Smooth muscle cell (in vitro differentiated cells): ENCODE results near the gene DEFB126. TPM values are rescaled to one million over a fixed set of nuclear protein-coding genes. Genes with fewer than 3 reads are reported as not detected.
"Not testable (repeated sequence)": the region's sequence is repeated elsewhere in the genome, so short reads cannot be mapped to it uniquely, and the experiment has no call there.

Experiments
- DNase-seq: peaks from one replicate; lab custom pipeline; 2025; ENCODE audit not compliant: unreplicated experiment; lab: John Stamatoyannopoulos, UW
- H2AFZ ChIP-seq: fragments of 200-600 bp; sonication (generic); 2 replicates; pipeline ENCODE4 v1.6.0; 2016; ENCODE audit warnings: antibody characterized with exemption, low read depth, mild to moderate bottlenecking
- H3F3A ChIP-seq: fragments of 200-600 bp; sonication (generic); 2 replicates; pipeline ENCODE4 v1.6.0; 2017; ENCODE audit warnings: antibody characterized with exemption, low read depth
- H3K27ac ChIP-seq: fragments of 200-600 bp; sonication (generic); 2 replicates; pipeline ENCODE4 v1.5.1; 2016; ENCODE audit warnings: low read depth, mild to moderate bottlenecking
- H3K27me3 ChIP-seq: fragments of 200-600 bp; sonication (generic); 2 replicates; pipeline ENCODE4 v1.6.1; 2016; ENCODE audit warnings: low read depth, mild to moderate bottlenecking
- H3K36me3 ChIP-seq: fragments of 200-600 bp; sonication (generic); 2 replicates; pipeline ENCODE4 v1.5.1; 2016; ENCODE audit warnings: low read depth
- H3K4me1 ChIP-seq: fragments of 200-600 bp; sonication (generic); 2 replicates; pipeline ENCODE4 v1.5.1; 2016; ENCODE audit warnings: low read depth
- H3K4me2 ChIP-seq: fragments of 200-600 bp; sonication (generic); 2 replicates; pipeline ENCODE4 v1.6.0; 2016; ENCODE audit warnings: mild to moderate bottlenecking
- H3K4me3 ChIP-seq: fragments of 200-600 bp; sonication (generic); 2 replicates; pipeline ENCODE4 v1.5.1; 2016; ENCODE audit warnings: mild to moderate bottlenecking
- H3K79me2 ChIP-seq: fragments of 200-600 bp; sonication (generic); 2 replicates; pipeline ENCODE4 v1.6.0; 2016; ENCODE audit warnings: low read depth, mild to moderate bottlenecking
- H3K9ac ChIP-seq: fragments of 200-600 bp; sonication (generic); 2 replicates; pipeline ENCODE4 v1.6.0; 2016; ENCODE audit warnings: low read depth
- H3K9me3 ChIP-seq: fragments of 200-600 bp; sonication (generic); replicated peaks from 2 replicates; pipeline ENCODE4 v1.5.1; 2016; ENCODE audit warnings: low read depth
- H4K20me1 ChIP-seq: fragments of 200-600 bp; sonication (generic); 2 replicates; pipeline ENCODE4 v1.6.0; 2016; ENCODE audit warnings: low read depth
- WGBS: methylation state at CpG from one replicate; pipeline ENCODE4 v1.1.7; 2016; ENCODE audit warnings: low lambda C conversion rate; 5-methylcytosine and 5-hydroxymethylcytosine counted together
- polyA plus RNA-seq: library from polyadenylated mRNA; unstranded; fragments of >200 nt; fragmentation: Nextera tagmentation; extraction: Ambion mirVana; gene quantifications from 2 replicates; pipeline ENCODE4 v1.2.1, GENCODE V29; 2016
- total RNA-seq: library from RNA; depleted of rRNA; stranded (reverse); fragments of >200 nt; gene quantifications from 2 replicates; pipeline ENCODE4 v1.2.3, GENCODE V29; 2014
- TF ChIP-seq, protein P1 (sequence below): fragments of 200-600 bp; sonication (generic); IDR thresholded peaks from 2 replicates; pipeline ENCODE4 v1.5.1; 2017; ENCODE audit warnings: borderline replicate concordance, mild to moderate bottlenecking, antibody characterized with exemption; ENCODE audit not compliant: insufficient read depth, poor library complexity, severe bottlenecking

DEFB126 gene, protein sequence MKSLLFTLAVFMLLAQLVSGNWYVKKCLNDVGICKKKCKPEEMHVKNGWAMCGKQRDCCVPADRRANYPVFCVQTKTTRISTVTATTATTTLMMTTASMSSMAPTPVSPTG
- total RNA-seq (not detected in 2 replicates), polyA plus RNA-seq (not detected in 2 replicates)

- Histone ChIP-seq H3K4me3 (no peak within 1 kb of the TSS), H3K4me2 (no peak within 1 kb of the TSS), H3K79me2 (no peaks in the 10 kb centered on the region), H3K27me3 (no peaks in the 10 kb centered on the region), H3K27ac (no peak within 1 kb of the TSS), H4K20me1 (no peaks in the 10 kb centered on the region), H3F3A (no peaks in the 10 kb centered on the region), H3K9me3 (no peaks in the 10 kb centered on the region), H2AFZ (no peak within 1 kb of the TSS), H3K4me1 (no peaks in the 10 kb centered on the region), H3K36me3 (no peaks in the 10 kb centered on the region), H3K9ac (no peak within 1 kb of the TSS)
- WGBS = 21% methylated on average over 1 of the region's 1 CpG
- TF ChIP-seq, protein P1, sequence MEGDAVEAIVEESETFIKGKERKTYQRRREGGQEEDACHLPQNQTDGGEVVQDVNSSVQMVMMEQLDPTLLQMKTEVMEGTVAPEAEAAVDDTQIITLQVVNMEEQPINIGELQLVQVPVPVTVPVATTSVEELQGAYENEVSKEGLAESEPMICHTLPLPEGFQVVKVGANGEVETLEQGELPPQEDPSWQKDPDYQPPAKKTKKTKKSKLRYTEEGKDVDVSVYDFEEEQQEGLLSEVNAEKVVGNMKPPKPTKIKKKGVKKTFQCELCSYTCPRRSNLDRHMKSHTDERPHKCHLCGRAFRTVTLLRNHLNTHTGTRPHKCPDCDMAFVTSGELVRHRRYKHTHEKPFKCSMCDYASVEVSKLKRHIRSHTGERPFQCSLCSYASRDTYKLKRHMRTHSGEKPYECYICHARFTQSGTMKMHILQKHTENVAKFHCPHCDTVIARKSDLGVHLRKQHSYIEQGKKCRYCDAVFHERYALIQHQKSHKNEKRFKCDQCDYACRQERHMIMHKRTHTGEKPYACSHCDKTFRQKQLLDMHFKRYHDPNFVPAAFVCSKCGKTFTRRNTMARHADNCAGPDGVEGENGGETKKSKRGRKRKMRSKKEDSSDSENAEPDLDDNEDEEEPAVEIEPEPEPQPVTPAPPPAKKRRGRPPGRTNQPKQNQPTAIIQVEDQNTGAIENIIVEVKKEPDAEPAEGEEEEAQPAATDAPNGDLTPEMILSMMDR = no peak
- no peak for DNase-seq
These were observed at the start of gene DEFB126 for GRCh38 chr20:142290-142689. TSS of gene DEFB126 (plus strand) at chr20:142590. CDS start at chr20:142629, 39 bp downstream.

GRCh38 chr20:93641-94040, 48.7 kb upstream of the DEFB126 start:
- no peak overlapping the region for H2AFZ ChIP-seq
- no peaks in the 10 kb centered on the region for H3F3A ChIP-seq
- TF ChIP-seq, protein P1 = no peak
- H3K4me1 ChIP-seq = no peaks in the 10 kb centered on the region
- H3K4me3 ChIP-seq = no peak overlapping the region
- no peaks in the 10 kb centered on the region for H3K79me2 ChIP-seq
- H3K27me3 ChIP-seq = no peaks in the 10 kb centered on the region
- H3K27ac ChIP-seq = no peak overlapping the region
- H3K36me3 ChIP-seq = no peaks in the 10 kb centered on the region
- no peak for DNase-seq
- H4K20me1 ChIP-seq = no peaks in the 10 kb centered on the region
- H3K9me3 ChIP-seq = peaks cover 5% of the 10 kb centered on the region
- H3K4me2 ChIP-seq = no peak overlapping the region
- no peak overlapping the region for H3K9ac ChIP-seq

- Histone ChIP-seq H3K79me2 (no peaks in the 10 kb centered on the region), H3K4me3 (no peak overlapping the region), H3K27me3 (no peaks in the 10 kb centered on the region), H3F3A (no peaks in the 10 kb centered on the region), H3K9me3 (peaks cover 5% of the 10 kb centered on the region), H3K27ac (no peak overlapping the region), H3K4me2 (no peak overlapping the region), H3K9ac (no peak overlapping the region), H3K4me1 (no peaks in the 10 kb centered on the region), H2AFZ (no peak overlapping the region), H4K20me1 (no peaks in the 10 kb centered on the region), H3K36me3 (no peaks in the 10 kb centered on the region)
- no peak for DNase-seq
- TF ChIP-seq, protein P1 = no peak
- WGBS = 78% methylated on average over 4 of the region's 4 CpGs
These were observed 47.2 kb upstream of the DEFB126 start for GRCh38 chr20:95215-95614.

- 73% methylated on average over 5 of the region's 5 CpGs for WGBS
These were observed 44.7 kb upstream of the DEFB126 start for GRCh38 chr20:97691-98090.

More at GRCh38 chr20:97691-98090, 44.7 kb upstream of the DEFB126 start:
- not testable (repeated sequence) for H3F3A ChIP-seq, H4K20me1 ChIP-seq, H3K9ac ChIP-seq, H3K27ac ChIP-seq, DNase-seq, H2AFZ ChIP-seq, H3K4me1 ChIP-seq, H3K4me3 ChIP-seq, H3K36me3 ChIP-seq, H3K79me2 ChIP-seq, H3K9me3 ChIP-seq, H3K4me2 ChIP-seq, H3K27me3 ChIP-seq
